GM12878 (cell line): ENCODE measurements around the gene NXF3. TPM values are rescaled to one million over a fixed set of nuclear protein-coding genes. Genes with fewer than 3 reads are reported as not detected.

Experiments
- ATAC-seq: fragments of 200-7000 bp; cut with Tn5 transposase; 3 replicates; pipeline ENCODE4 v1.9.1; 2020; ENCODE audit warnings: mild to moderate bottlenecking, moderate library complexity
- BruUV-seq: library from RNA; stranded (reverse); fragments of 400-500 nt; replicated peaks from 2 replicates; lab custom pipeline; 2021; lab: Mats Ljungman, UMichigan
- CTCF ChIA-PET: fragments of 300-600 bp; sonication (Branson Sonifier 250); formaldehyde crosslinking; extraction: SDS; loops from one replicate; lab custom pipeline; 2021; ENCODE audit warnings: inconsistent platforms; lab: Yijun Ruan, JAX
- POLR2A ChIA-PET: fragments of 350-600 bp; formaldehyde crosslinking; extraction: SDS; loops from one replicate; lab custom pipeline; 2021; ENCODE audit warnings: inconsistent platforms; lab: Charles Lee
- RAD21 ChIA-PET: fragments of 300-600 bp; sonication (Branson Sonifier 250); formaldehyde crosslinking; loops from one replicate; lab custom pipeline; 2023; ENCODE audit warnings: antibody characterized with exemption; ENCODE audit not compliant: unreplicated experiment; lab: Charles Lee
- SMC1A ChIA-PET: fragments of 300-600 bp; sonication (Branson Sonifier 250); formaldehyde crosslinking; loops from one replicate; lab custom pipeline; 2023; ENCODE audit not compliant: unreplicated experiment, uncharacterized antibody; lab: Charles Lee
- DNase-seq: peaks from one replicate; pipeline ENCODE4 v3.0.0-alpha.2; 2011; ENCODE audit warnings: low read depth, low spot score
- FAIRE-seq: peaks from 3 replicates; lab custom pipeline; 2011; peaks lifted over from hg19 to GRCh38; lab: Jason Lieb, UNC
- H2AFZ ChIP-seq: 2 replicates; pipeline ENCODE4 v1.6.0; 2011; ENCODE audit warnings: low read depth, low read length, control low read depth; ENCODE audit not compliant: control insufficient read depth
- H3K27ac ChIP-seq: 2 replicates; pipeline ENCODE4 v1.5.1; 2011; ENCODE audit warnings: control low read depth; ENCODE audit not compliant: control insufficient read depth, insufficient read depth
- H3K27me3 ChIP-seq, 2 experiments: replicated peaks in 1 of 2; 2 replicates each; pipeline versions ENCODE4 v1.6.0 to v1.6.1; 2011; ENCODE audit warnings: low read length in 1 of 2; ENCODE audit not compliant: control insufficient read depth in 2 of 2, insufficient read depth in 2 of 2
- H3K36me3 ChIP-seq, 2 experiments: 2 replicates each; pipeline ENCODE4 v1.5.1; 2011; ENCODE audit warnings: low read length in 1 of 2; ENCODE audit not compliant: control insufficient read depth in 2 of 2, insufficient read depth in 2 of 2
- H3K4me1 ChIP-seq: 2 replicates; pipeline ENCODE4 v1.6.1; 2011; ENCODE audit warnings: mild to moderate bottlenecking, low read length, moderate library complexity, mixed read lengths; ENCODE audit not compliant: control insufficient read depth, insufficient read depth
- H3K4me2 ChIP-seq: 2 replicates; pipeline ENCODE4 v1.6.0; 2011; ENCODE audit warnings: control low read depth; ENCODE audit not compliant: control insufficient read depth, insufficient read depth
- H3K4me3 ChIP-seq: fragments of 200-600 bp; sonication (generic); 2 replicates; pipeline ENCODE4 v1.5.1; 2016
- H3K79me2 ChIP-seq: 2 replicates; pipeline ENCODE4 v1.6.0; 2011; ENCODE audit warnings: low read length; ENCODE audit not compliant: control insufficient read depth, insufficient read depth
- H3K9ac ChIP-seq: 2 replicates; pipeline ENCODE4 v1.8.0; 2011; ENCODE audit warnings: low read length, control low read depth, mixed read lengths; ENCODE audit not compliant: control insufficient read depth, insufficient read depth
- H3K9me3 ChIP-seq: replicated peaks from 3 replicates; pipeline ENCODE4 v1.5.1; 2011; ENCODE audit warnings: mild to moderate bottlenecking, low read length; ENCODE audit not compliant: control insufficient read depth, insufficient read depth
- H4K20me1 ChIP-seq: 2 replicates; pipeline ENCODE4 v1.6.0; 2011; ENCODE audit not compliant: control insufficient read depth, insufficient read depth
- BACH1 ChIP-seq: fragments of 450-650 bp; IDR thresholded peaks from 2 replicates; pipeline ENCODE4 v1.6.1; 2017; ENCODE audit warnings: mild to moderate bottlenecking, borderline replicate concordance
- CEBPB ChIP-seq, 2 experiments: fragments of 150-350 bp in 1 of 2; IDR thresholded peaks; 2 replicates each; pipeline ENCODE4 v1.6.1; 2012 to 2014; ENCODE audit warnings: low read depth in 2 of 2, low read length in 2 of 2, borderline replicate concordance in 1 of 2, inconsistent platforms in 1 of 2
- CEBPZ ChIP-seq: fragments of 150-350 bp; IDR thresholded peaks from 2 replicates; pipeline ENCODE4 v1.6.1; 2016; ENCODE audit warnings: low read depth, low read length
- DPF2 ChIP-seq: fragments of 450-650 bp; IDR thresholded peaks from 2 replicates; pipeline ENCODE4 v1.6.1; 2017; ENCODE audit warnings: mild to moderate bottlenecking
- E2F4 ChIP-seq: IDR thresholded peaks from 2 replicates; pipeline ENCODE4 v1.6.1; 2012; ENCODE audit warnings: low read depth, low read length, improper control_type of control experiment
- GABPA ChIP-seq: IDR thresholded peaks from 2 replicates; pipeline ENCODE4 v1.6.1; 2014; ENCODE audit warnings: antibody characterized with exemption, low read depth, mild to moderate bottlenecking, inconsistent platforms
- IRF3 ChIP-seq: fragments of 450-650 bp; IDR thresholded peaks from 2 replicates; pipeline ENCODE4 v1.6.1; 2014; ENCODE audit warnings: mild to moderate bottlenecking
- JUND ChIP-seq: IDR thresholded peaks from 2 replicates; pipeline ENCODE4 v1.6.1; 2012; ENCODE audit warnings: low read depth, mild to moderate bottlenecking, low read length, improper control_type of control experiment, moderate library complexity
- NR2C2 ChIP-seq: IDR thresholded peaks from 2 replicates; pipeline ENCODE4 v1.6.1; 2011; ENCODE audit warnings: borderline replicate concordance, low read depth; ENCODE audit not compliant: control insufficient read depth, insufficient read length
- RB1 ChIP-seq: fragments of 450-650 bp; formaldehyde crosslinking; IDR thresholded peaks from 2 replicates; pipeline ENCODE4 v1.6.1; 2017; ENCODE audit warnings: mild to moderate bottlenecking, borderline replicate concordance
- SMC3 ChIP-seq: IDR thresholded peaks from 2 replicates; pipeline ENCODE4 v1.6.1; 2011; ENCODE audit warnings: low read length, improper control_type of control experiment, borderline replicate concordance
- SPI1 ChIP-seq: IDR thresholded peaks from 2 replicates; pipeline ENCODE4 v1.6.1; 2011; ENCODE audit warnings: low read depth, mild to moderate bottlenecking, low read length, moderate library complexity, borderline replicate concordance; ENCODE audit not compliant: insufficient read depth
- SUPT20H ChIP-seq: IDR thresholded peaks from 2 replicates; pipeline ENCODE4 v1.6.1; 2011; ENCODE audit warnings: low read depth, mild to moderate bottlenecking, low read length, moderate library complexity, borderline replicate concordance; ENCODE audit not compliant: control insufficient read depth
- TBL1XR1 ChIP-seq: IDR thresholded peaks from 2 replicates; pipeline ENCODE4 v1.6.1; 2012; ENCODE audit warnings: low read depth, low read length, improper control_type of control experiment
- YY1 ChIP-seq: IDR thresholded peaks from 2 replicates; pipeline ENCODE4 v1.6.1; 2011; ENCODE audit warnings: low read depth, mild to moderate bottlenecking, low read length
- in situ Hi-C: fragments of 300-500 bp; cut with MboI; formaldehyde crosslinking; loops from 9 replicates; pipeline ENCODE4 v1.14.3; 2018; ENCODE audit warnings: mixed read lengths
- intact Hi-C: fragments of 100-400 bp; cut with micrococcal nuclease; formaldehyde crosslinking; loops from one replicate; pipeline ENCODE4 v1.14.2; 2022; ENCODE audit not compliant: unreplicated experiment
- polyA plus RNA-seq, 11 experiments: library from polyadenylated mRNA; depleted of rRNA in 4 of 11; unstranded in 6 of 11; stranded (reverse) in 5 of 11; fragments of >200 nt; fragmentation: Nextera tagmentation in 4 of 11; fragmentation: Illumina TruSeq in 1 of 11; extraction: Ambion mirVana in 4 of 11; extraction: Trizol in 1 of 11; gene quantifications; 1 replicate in 1 of 11; 2 replicates in 10 of 11; pipeline versions ENCODE4 v1.2.1 to v1.2.3, GENCODE V29; 2011 to 2016; ENCODE audit warnings: inconsistent platforms in 2 of 11, missing spikeins in 2 of 11, low read depth in 1 of 11
- total RNA-seq, 4 experiments: library from RNA; depleted of rRNA in 3 of 4; stranded (reverse); fragments of >200 nt in 3 of 4; fragmentation: Illumina TruSeq in 1 of 4; extraction: Trizol in 1 of 4; gene quantifications; 2 replicates each; pipeline versions ENCODE4 v1.2.1 to v1.2.3, GENCODE V29; 2013 to 2021
- TF ChIP-seq, protein P1 (sequence below), 3 experiments: IDR thresholded peaks in 2 of 3; conservative IDR thresholded peaks in 1 of 3; 2 replicates each; pipeline ENCODE4 v1.5.1; 2011; ENCODE audit warnings: low read depth in 3 of 3, low read length in 3 of 3, mild to moderate bottlenecking in 3 of 3, control low read depth in 2 of 3, moderate library complexity in 2 of 3, inconsistent platforms in 1 of 3, mixed read lengths in 1 of 3; ENCODE audit not compliant: control insufficient read depth in 2 of 3, insufficient read depth in 1 of 3; ENCODE audit errors: extremely low read depth in 1 of 3
- TF ChIP-seq, protein P2 (sequence below): IDR thresholded peaks from 2 replicates; pipeline ENCODE4 v1.6.1; 2011; ENCODE audit warnings: low read depth, low read length, improper control_type of control experiment, borderline replicate concordance

The NXF3 gene
- total and polyA plus RNA-seq, 10 of the 15 experiments (the other 5 are each of a cell fraction or from before 2014, with no cell fraction given): 0.53 to 8.0 TPM; not detected in 8

- no TSS peak for BruUV-seq
- CTCF ChIA-PET: no interaction called here
- FAIRE-seq: no peak
- TF ChIP-seq, protein P1, sequence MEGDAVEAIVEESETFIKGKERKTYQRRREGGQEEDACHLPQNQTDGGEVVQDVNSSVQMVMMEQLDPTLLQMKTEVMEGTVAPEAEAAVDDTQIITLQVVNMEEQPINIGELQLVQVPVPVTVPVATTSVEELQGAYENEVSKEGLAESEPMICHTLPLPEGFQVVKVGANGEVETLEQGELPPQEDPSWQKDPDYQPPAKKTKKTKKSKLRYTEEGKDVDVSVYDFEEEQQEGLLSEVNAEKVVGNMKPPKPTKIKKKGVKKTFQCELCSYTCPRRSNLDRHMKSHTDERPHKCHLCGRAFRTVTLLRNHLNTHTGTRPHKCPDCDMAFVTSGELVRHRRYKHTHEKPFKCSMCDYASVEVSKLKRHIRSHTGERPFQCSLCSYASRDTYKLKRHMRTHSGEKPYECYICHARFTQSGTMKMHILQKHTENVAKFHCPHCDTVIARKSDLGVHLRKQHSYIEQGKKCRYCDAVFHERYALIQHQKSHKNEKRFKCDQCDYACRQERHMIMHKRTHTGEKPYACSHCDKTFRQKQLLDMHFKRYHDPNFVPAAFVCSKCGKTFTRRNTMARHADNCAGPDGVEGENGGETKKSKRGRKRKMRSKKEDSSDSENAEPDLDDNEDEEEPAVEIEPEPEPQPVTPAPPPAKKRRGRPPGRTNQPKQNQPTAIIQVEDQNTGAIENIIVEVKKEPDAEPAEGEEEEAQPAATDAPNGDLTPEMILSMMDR (IDR thresholded peaks at IDR 0.05 in 2 of 3, conservative IDR thresholded peaks at IDR 0.05 in 1 of 3; ENCODE audit: control insufficient read depth in 2 of 3, extremely low read depth in 1 of 3, insufficient read depth in 1 of 3, low read depth in 3 of 3, low read length in 3 of 3): no peak
- TF ChIP-seq SUPT20H: no peak
- TF ChIP-seq, protein P2, sequence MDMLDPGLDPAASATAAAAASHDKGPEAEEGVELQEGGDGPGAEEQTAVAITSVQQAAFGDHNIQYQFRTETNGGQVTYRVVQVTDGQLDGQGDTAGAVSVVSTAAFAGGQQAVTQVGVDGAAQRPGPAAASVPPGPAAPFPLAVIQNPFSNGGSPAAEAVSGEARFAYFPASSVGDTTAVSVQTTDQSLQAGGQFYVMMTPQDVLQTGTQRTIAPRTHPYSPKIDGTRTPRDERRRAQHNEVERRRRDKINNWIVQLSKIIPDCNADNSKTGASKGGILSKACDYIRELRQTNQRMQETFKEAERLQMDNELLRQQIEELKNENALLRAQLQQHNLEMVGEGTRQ: no peak
- no peak for TF ChIP-seq CEBPZ
- no peak for TF ChIP-seq GABPA
- TF ChIP-seq IRF3: no peak
- no peak for TF ChIP-seq RB1
- TF ChIP-seq CEBPB (IDR thresholded peaks at IDR 0.05; ENCODE audit: borderline replicate concordance in 1 of 2, low read depth in 2 of 2, low read length in 2 of 2): no peak
- TF ChIP-seq SPI1: no peak
- no peak for TF ChIP-seq JUND
- no peak for TF ChIP-seq BACH1
- no peak for TF ChIP-seq DPF2
- TF ChIP-seq SMC3: no peak
- TF ChIP-seq E2F4: no peak
- TF ChIP-seq NR2C2: no peak
- no peak for TF ChIP-seq YY1
- TF ChIP-seq TBL1XR1: no peak
These were observed 31.3 kb upstream of the NXF3 start for GRCh38 chrX:103124284-103124683.

More at GRCh38 chrX:103124284-103124683, 31.3 kb upstream of the NXF3 start:
- Histone ChIP-seq H3K9me3 (no peaks in the 10 kb centered on the region), H4K20me1 (no peaks in the 10 kb centered on the region), H2AFZ (no peak overlapping the region), H3K27me3 (no peaks in the 10 kb centered on the region), H3K4me2 (no peak overlapping the region), H3K27ac (no peak overlapping the region), H3K36me3 (no peaks in the 10 kb centered on the region), H3K9ac (no peak overlapping the region), H3K79me2 (no peaks in the 10 kb centered on the region), H3K4me3 (no peak overlapping the region), H3K4me1 (no peaks in the 10 kb centered on the region)
- DNase-seq (no peak), ATAC-seq (no peak)
- ChIA-PET RAD21 (no interaction called here), SMC1A (no interaction called here), POLR2A (no interaction called here)
- in situ Hi-C loops: no loop called here
- intact Hi-C loops: no loop called here
